ENCODE measurements around the gene SH2D7. TPM values are rescaled to one million over a fixed set of nuclear protein-coding genes. Genes with fewer than 3 reads are reported as not detected.

SH2D7 gene
- total RNA-seq, 1 experiment from 2014 or later: not detected

GRCh38 chr15:78101423-78102105 is 9.2 kb downstream of the SH2D7 start:
- POLR2A ChIA-PET (ENCODE audit: unreplicated experiment): no interaction called here
- TF ChIP-seq EZH2 (IDR thresholded peaks at IDR 0.05; ENCODE audit: low read length, unreplicated experiment): no peak
- TF ChIP-seq CTCF (conservative IDR thresholded peaks at IDR 0.05; ENCODE audit: low read depth, low read length): no peak
- no peak for TF ChIP-seq EZH2phosphoT487 (IDR thresholded peaks at IDR 0.05; ENCODE audit: borderline replicate concordance, low read length)
- H3K4me2 ChIP-seq (ENCODE audit: low read length): no peak overlapping the region

GRCh38 chr15:78102211-78102610 is 9.8 kb downstream of the SH2D7 start:
- H3K79me2 ChIP-seq (ENCODE audit: low read length): no peaks in the 10 kb centered on the region
- H3K4me2 ChIP-seq (ENCODE audit: low read length): no peak overlapping the region
- CTCF ChIA-PET: no interaction called here
- no peak overlapping the region for H2AFZ ChIP-seq (ENCODE audit: low read length)
- intact Hi-C loops (cut with micrococcal nuclease): no loop called here
- H3K36me3 ChIP-seq (ENCODE audit: low read depth, low read length): no peaks in the 10 kb centered on the region
- TF ChIP-seq EZH2phosphoT487 (IDR thresholded peaks at IDR 0.05; ENCODE audit: borderline replicate concordance, low read length) (no peak), EZH2 (IDR thresholded peaks at IDR 0.05; ENCODE audit: low read length, unreplicated experiment) (no peak), CTCF (conservative IDR thresholded peaks at IDR 0.05; ENCODE audit: low read depth, low read length) (no peak)
- no peak overlapping the region for H3K27ac ChIP-seq (ENCODE audit: low read length)
- no peaks in the 10 kb centered on the region for H3F3A ChIP-seq (ENCODE audit: low read length, unreplicated experiment)
- POLR2A ChIA-PET (ENCODE audit: unreplicated experiment): no interaction called here
- ATAC-seq (no peak), DNase-seq (no peak)
- no TSS peak for BruUV-seq (replicated peaks)
- H4K20me1 ChIP-seq (ENCODE audit: low read length): no peaks in the 10 kb centered on the region
- no peaks in the 10 kb centered on the region for H3K4me1 ChIP-seq (ENCODE audit: insufficient read depth, low read length)
- H3K9me2 ChIP-seq (replicated peaks; ENCODE audit: low read length): no peaks in the 10 kb centered on the region
- no peaks in the 10 kb centered on the region for H3K27me3 ChIP-seq (ENCODE audit: low read length)
- H3K9ac ChIP-seq (ENCODE audit: low read length): no peak overlapping the region
- no peaks in the 10 kb centered on the region for H3K9me3 ChIP-seq (ENCODE audit: low read length)
- H3K4me3 ChIP-seq (ENCODE audit: low read length): no peak overlapping the region

More at GRCh38 chr15:78101423-78102105, 9.2 kb downstream of the SH2D7 start:
- Histone ChIP-seq H3K9ac (ENCODE audit: low read length) (no peak overlapping the region), H3K27ac (ENCODE audit: low read length) (no peak overlapping the region), H4K20me1 (ENCODE audit: low read length) (no peaks in the 10 kb centered on the region), H3F3A (ENCODE audit: low read length, unreplicated experiment) (no peaks in the 10 kb centered on the region), H2AFZ (ENCODE audit: low read length) (no peak overlapping the region), H3K4me1 (ENCODE audit: insufficient read depth, low read length) (no peaks in the 10 kb centered on the region), H3K27me3 (ENCODE audit: low read length) (no peaks in the 10 kb centered on the region), H3K79me2 (ENCODE audit: low read length) (no peaks in the 10 kb centered on the region), H3K4me3 (ENCODE audit: low read length) (no peak overlapping the region), H3K9me2 (replicated peaks; ENCODE audit: low read length) (no peaks in the 10 kb centered on the region), H3K9me3 (ENCODE audit: low read length) (no peaks in the 10 kb centered on the region), H3K36me3 (ENCODE audit: low read depth, low read length) (no peaks in the 10 kb centered on the region)
- no peak for ATAC-seq
- CTCF ChIA-PET: no interaction called here
- no TSS peak for BruUV-seq (replicated peaks)
- DNase-seq: peak; percentile 36
- intact Hi-C loops (cut with micrococcal nuclease): no loop called here

GRCh38 chr15:78102741-78103140 is 10.4 kb downstream of the SH2D7 start:
- Histone ChIP-seq H4K20me1 (ENCODE audit: low read length) (no peaks in the 10 kb centered on the region), H3K9me2 (replicated peaks; ENCODE audit: low read length) (no peaks in the 10 kb centered on the region), H3K9ac (ENCODE audit: low read length) (no peak overlapping the region), H3K27me3 (ENCODE audit: low read length) (no peaks in the 10 kb centered on the region), H3K4me1 (ENCODE audit: insufficient read depth, low read length) (no peaks in the 10 kb centered on the region), H3K36me3 (ENCODE audit: low read depth, low read length) (no peaks in the 10 kb centered on the region), H3F3A (ENCODE audit: low read length, unreplicated experiment) (no peaks in the 10 kb centered on the region), H3K27ac (ENCODE audit: low read length) (no peak overlapping the region), H3K4me2 (ENCODE audit: low read length) (no peak overlapping the region), H3K79me2 (ENCODE audit: low read length) (no peaks in the 10 kb centered on the region), H3K4me3 (ENCODE audit: low read length) (no peak overlapping the region), H3K9me3 (ENCODE audit: low read length) (no peaks in the 10 kb centered on the region), H2AFZ (ENCODE audit: low read length) (no peak overlapping the region)
- TF ChIP-seq EZH2 (IDR thresholded peaks at IDR 0.05; ENCODE audit: low read length, unreplicated experiment): no peak
- TF ChIP-seq CTCF (conservative IDR thresholded peaks at IDR 0.05; ENCODE audit: low read depth, low read length): no peak
- TF ChIP-seq EZH2phosphoT487 (IDR thresholded peaks at IDR 0.05; ENCODE audit: borderline replicate concordance, low read length): no peak
- intact Hi-C loops (cut with micrococcal nuclease): no loop called here
- DNase-seq (no peak), ATAC-seq (no peak)
- no TSS peak for BruUV-seq (replicated peaks)
- ChIA-PET POLR2A (ENCODE audit: unreplicated experiment) (no interaction called here), CTCF (no interaction called here)
